ENCODE results near the gene OPTC. TPM values are rescaled to one million over a fixed set of nuclear protein-coding genes. Genes with fewer than 3 reads are reported as not detected.

The OPTC gene
- total and polyA plus RNA-seq, 2 of the 8 experiments (the other 6 are each of a cell fraction or from before 2014, with no cell fraction given): 1.1 to 4.0 TPM

GRCh38 chr1:203481196-203481595, 12.8 kb upstream of the OPTC start (continued):
- TF ChIP-seq CHD7 (IDR thresholded peaks at IDR 0.05; ENCODE audit: insufficient replicate concordance, low read length): no peak
- TF ChIP-seq KDM4A (IDR thresholded peaks at IDR 0.05; ENCODE audit: low read depth, low read length, severe bottlenecking): no peak
- no peak for TF ChIP-seq KDM1A (IDR thresholded peaks at IDR 0.05; ENCODE audit: borderline replicate concordance, low read length)
- TF ChIP-seq EGR1 (IDR thresholded peaks at IDR 0.05; ENCODE audit: borderline replicate concordance, low read depth, low read length): no peak
- no peak for TF ChIP-seq SUZ12 (IDR thresholded peaks at IDR 0.05; ENCODE audit: low read length)
- no peak for TF ChIP-seq SIX5 (IDR thresholded peaks at IDR 0.05; ENCODE audit: low read depth, low read length)
- TF ChIP-seq SRF (IDR thresholded peaks at IDR 0.05; ENCODE audit: low read depth, low read length): no peak
- TF ChIP-seq RAD21 (IDR thresholded peaks at IDR 0.05 in 1 of 2, conservative IDR thresholded peaks at IDR 0.05 in 1 of 2; ENCODE audit: low read depth in 2 of 2, low read length in 2 of 2): no peak
- TF ChIP-seq RFX5 (IDR thresholded peaks at IDR 0.05; ENCODE audit: borderline replicate concordance, low read depth, low read length): no peak
- no peak for TF ChIP-seq JUN (IDR thresholded peaks at IDR 0.05; ENCODE audit: low read depth, low read length)
